ENCODE measurements around the gene CCHCR1. TPM values are rescaled to one million over a fixed set of nuclear protein-coding genes. Genes with fewer than 3 reads are reported as not detected.

Gene CCHCR1
- total and polyA plus RNA-seq, 2 of the 8 experiments (the other 6 are each of a cell fraction or from before 2014, with no cell fraction given) = 20.9 to 38.0 TPM

DNA sequence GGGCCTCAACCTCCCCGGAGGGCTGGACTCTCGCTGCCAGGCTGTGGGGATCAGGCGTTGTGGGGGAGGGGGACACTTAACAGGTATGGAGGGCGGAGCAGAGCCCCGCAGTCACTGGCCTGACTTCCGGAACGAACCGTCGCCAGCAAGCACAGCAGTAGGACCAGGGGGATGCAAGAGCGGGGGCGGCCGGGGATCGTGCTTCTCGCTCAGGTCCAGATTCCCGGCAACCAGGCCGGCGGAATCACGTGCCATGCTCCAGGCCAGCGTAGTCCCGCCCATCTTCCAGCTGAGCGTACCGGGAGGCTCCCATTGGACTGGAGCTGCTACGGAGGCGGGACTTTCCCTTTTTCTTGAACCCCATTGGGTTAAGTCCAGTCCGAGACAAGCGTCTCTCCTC is 22.9 kb upstream of the CCHCR1 start (continued):
- TF ChIP-seq POU5F1 (IDR thresholded peaks at IDR 0.05; ENCODE audit: low read depth, low read length) (no peak), MAFK (IDR thresholded peaks at IDR 0.05; ENCODE audit: low read depth, low read length) (no peak), GTF2F1 (IDR thresholded peaks at IDR 0.05; ENCODE audit: borderline replicate concordance, low read depth, low read length) (no peak)
